Prostate gland (tissue), 2 donors: ENCODE data around the gene ROBO1.

ENCODE experiments used
- POLR2A ChIP-seq: fragments of 450-650 bp; IDR thresholded peaks from one replicate; pipeline ENCODE4 v1.6.1; 2016; ENCODE audit warnings: antibody characterized with exemption, mild to moderate bottlenecking
- POLR2AphosphoS5 ChIP-seq: sonication (generic); formaldehyde crosslinking; IDR thresholded peaks from one replicate; pipeline ENCODE4 v1.6.1; 2017; ENCODE audit warnings: antibody characterized with exemption
- TF ChIP-seq, protein P1 (sequence below), 4 experiments: fragments of 200-600 bp in 2 of 4; fragments of 450-650 bp in 2 of 4; sonication (generic) in 2 of 4; IDR thresholded peaks; 1 replicate in 3 of 4; 2 replicates in 1 of 4; pipeline ENCODE4 v1.5.1; 2016 to 2019; ENCODE audit warnings: antibody characterized with exemption in 4 of 4, mild to moderate bottlenecking in 2 of 4, moderate library complexity in 2 of 4

DNA sequence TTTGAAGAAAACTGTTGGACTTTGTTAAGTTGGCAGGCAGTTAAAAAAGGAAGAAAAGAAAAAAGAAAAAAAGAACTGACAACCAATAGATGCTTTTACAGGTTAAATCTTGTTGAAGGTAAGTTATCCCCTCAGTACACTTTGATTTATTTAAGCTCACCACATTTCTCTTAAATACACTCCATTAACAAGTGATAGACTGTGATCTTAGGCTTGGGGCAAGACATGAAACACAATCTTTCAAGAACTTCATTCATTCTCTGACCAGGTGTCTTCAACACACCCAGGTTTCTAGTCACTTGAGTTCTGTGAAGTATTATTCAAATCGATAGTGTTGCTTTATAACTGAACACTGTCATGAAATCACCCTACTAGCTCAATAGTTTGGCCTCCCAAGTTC lies 751.9 kb downstream of the ROBO1 start:
- TF ChIP-seq, protein P1, sequence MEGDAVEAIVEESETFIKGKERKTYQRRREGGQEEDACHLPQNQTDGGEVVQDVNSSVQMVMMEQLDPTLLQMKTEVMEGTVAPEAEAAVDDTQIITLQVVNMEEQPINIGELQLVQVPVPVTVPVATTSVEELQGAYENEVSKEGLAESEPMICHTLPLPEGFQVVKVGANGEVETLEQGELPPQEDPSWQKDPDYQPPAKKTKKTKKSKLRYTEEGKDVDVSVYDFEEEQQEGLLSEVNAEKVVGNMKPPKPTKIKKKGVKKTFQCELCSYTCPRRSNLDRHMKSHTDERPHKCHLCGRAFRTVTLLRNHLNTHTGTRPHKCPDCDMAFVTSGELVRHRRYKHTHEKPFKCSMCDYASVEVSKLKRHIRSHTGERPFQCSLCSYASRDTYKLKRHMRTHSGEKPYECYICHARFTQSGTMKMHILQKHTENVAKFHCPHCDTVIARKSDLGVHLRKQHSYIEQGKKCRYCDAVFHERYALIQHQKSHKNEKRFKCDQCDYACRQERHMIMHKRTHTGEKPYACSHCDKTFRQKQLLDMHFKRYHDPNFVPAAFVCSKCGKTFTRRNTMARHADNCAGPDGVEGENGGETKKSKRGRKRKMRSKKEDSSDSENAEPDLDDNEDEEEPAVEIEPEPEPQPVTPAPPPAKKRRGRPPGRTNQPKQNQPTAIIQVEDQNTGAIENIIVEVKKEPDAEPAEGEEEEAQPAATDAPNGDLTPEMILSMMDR (IDR thresholded peaks at IDR 0.05), result no peak
- TF ChIP-seq POLR2A, result no peak
- no peak for TF ChIP-seq POLR2AphosphoS5
